ENCODE data around the gene COL9A3.

Gene COL9A3

GRCh38 chr20:62800314-62801259, 16.3 kb upstream of the COL9A3 start:
- TF ChIP-seq, protein P1, sequence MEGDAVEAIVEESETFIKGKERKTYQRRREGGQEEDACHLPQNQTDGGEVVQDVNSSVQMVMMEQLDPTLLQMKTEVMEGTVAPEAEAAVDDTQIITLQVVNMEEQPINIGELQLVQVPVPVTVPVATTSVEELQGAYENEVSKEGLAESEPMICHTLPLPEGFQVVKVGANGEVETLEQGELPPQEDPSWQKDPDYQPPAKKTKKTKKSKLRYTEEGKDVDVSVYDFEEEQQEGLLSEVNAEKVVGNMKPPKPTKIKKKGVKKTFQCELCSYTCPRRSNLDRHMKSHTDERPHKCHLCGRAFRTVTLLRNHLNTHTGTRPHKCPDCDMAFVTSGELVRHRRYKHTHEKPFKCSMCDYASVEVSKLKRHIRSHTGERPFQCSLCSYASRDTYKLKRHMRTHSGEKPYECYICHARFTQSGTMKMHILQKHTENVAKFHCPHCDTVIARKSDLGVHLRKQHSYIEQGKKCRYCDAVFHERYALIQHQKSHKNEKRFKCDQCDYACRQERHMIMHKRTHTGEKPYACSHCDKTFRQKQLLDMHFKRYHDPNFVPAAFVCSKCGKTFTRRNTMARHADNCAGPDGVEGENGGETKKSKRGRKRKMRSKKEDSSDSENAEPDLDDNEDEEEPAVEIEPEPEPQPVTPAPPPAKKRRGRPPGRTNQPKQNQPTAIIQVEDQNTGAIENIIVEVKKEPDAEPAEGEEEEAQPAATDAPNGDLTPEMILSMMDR (IDR thresholded peaks at IDR 0.05; ENCODE audit: low read length): no peak
- TF ChIP-seq EZH2 (optimal IDR thresholded peaks at IDR 0.05; ENCODE audit: low read depth, low read length) (no peak), EZH2phosphoT487 (IDR thresholded peaks at IDR 0.05; ENCODE audit: low read length) (no peak)
- Histone ChIP-seq H3K36me3 (replicated peaks; ENCODE audit: insufficient read depth, low read length) (no peaks in the 10 kb centered on the region; the same call in 1 of the 2 replicates), H3K9me2 (replicated peaks; ENCODE audit: insufficient read depth, low read length) (no peaks in the 10 kb centered on the region), H3K9me3 (replicated peaks; ENCODE audit: insufficient read depth, low read length) (no peaks in the 10 kb centered on the region), H3K9ac (ENCODE audit: low read length) (no peak overlapping the region), H3K4me3 (ENCODE audit: low read length) (no peak overlapping the region), H3F3A (ENCODE audit: insufficient read depth, low read length) (peaks cover 5% of the 10 kb centered on the region), H3K4me2 (ENCODE audit: low read depth, low read length) (no peak overlapping the region), H3K27ac (ENCODE audit: low read length) (no peak overlapping the region), H3K27me3 (replicated peaks; ENCODE audit: insufficient read depth, low read length) (no peaks in the 10 kb centered on the region), H3K79me2 (ENCODE audit: low read length) (peaks cover 13% of the 10 kb centered on the region), H4K20me1 (ENCODE audit: insufficient read depth, low read length) (no peaks in the 10 kb centered on the region), H2AFZ (ENCODE audit: low read length) (no peak overlapping the region), H3K4me1 (ENCODE audit: low read length) (peaks cover 8% of the 10 kb centered on the region; the same call in 1 of the 2 replicates)
- no peak for DNase-seq

GRCh38 chr20:62801284-62802010, 15.4 kb upstream of the COL9A3 start:
- H3K27me3 ChIP-seq (replicated peaks; ENCODE audit: insufficient read depth, low read length): no peaks in the 10 kb centered on the region
- no peak overlapping the region for H3K27ac ChIP-seq (ENCODE audit: low read length)
- H3K4me3 ChIP-seq (ENCODE audit: low read length): no peak overlapping the region
- no peaks in the 10 kb centered on the region for H4K20me1 ChIP-seq (ENCODE audit: insufficient read depth, low read length)
- no peak overlapping the region for H3K9ac ChIP-seq (ENCODE audit: low read length)
- no peaks in the 10 kb centered on the region; the same call in 1 of the 2 replicates for H3K36me3 ChIP-seq (replicated peaks; ENCODE audit: insufficient read depth, low read length)
- TF ChIP-seq EZH2 (optimal IDR thresholded peaks at IDR 0.05; ENCODE audit: low read depth, low read length): no peak
- TF ChIP-seq, protein P1 (IDR thresholded peaks at IDR 0.05; ENCODE audit: low read length): no peak
- TF ChIP-seq EZH2phosphoT487 (IDR thresholded peaks at IDR 0.05; ENCODE audit: low read length): no peak
- H3K9me2 ChIP-seq (replicated peaks; ENCODE audit: insufficient read depth, low read length): no peaks in the 10 kb centered on the region
- H3K4me1 ChIP-seq (ENCODE audit: low read length): peaks cover 14% of the 10 kb centered on the region; the same call in 1 of the 2 replicates
- H3K4me2 ChIP-seq (ENCODE audit: low read depth, low read length): no peak overlapping the region
- H3F3A ChIP-seq (ENCODE audit: insufficient read depth, low read length): no peaks in the 10 kb centered on the region
- H3K9me3 ChIP-seq (replicated peaks; ENCODE audit: insufficient read depth, low read length): no peaks in the 10 kb centered on the region
- no peak for DNase-seq
- no peak overlapping the region for H2AFZ ChIP-seq (ENCODE audit: low read length)
- peaks cover 22% of the 10 kb centered on the region for H3K79me2 ChIP-seq (ENCODE audit: low read length)

GRCh38 chr20:62802026-62802712, 14.7 kb upstream of the COL9A3 start:
- no peaks in the 10 kb centered on the region for H3K9me3 ChIP-seq (replicated peaks; ENCODE audit: insufficient read depth, low read length)
- H3F3A ChIP-seq (ENCODE audit: insufficient read depth, low read length): no peaks in the 10 kb centered on the region
- H3K9ac ChIP-seq (ENCODE audit: low read length): no peak overlapping the region
- no peak overlapping the region for H3K27ac ChIP-seq (ENCODE audit: low read length)
- peaks cover 10% of the 10 kb centered on the region; the same call in 1 of the 2 replicates for H3K4me1 ChIP-seq (ENCODE audit: low read length)
- peaks cover 26% of the 10 kb centered on the region for H3K79me2 ChIP-seq (ENCODE audit: low read length)
- no peak overlapping the region for H3K4me2 ChIP-seq (ENCODE audit: low read depth, low read length)
- no peak overlapping the region for H2AFZ ChIP-seq (ENCODE audit: low read length)
- no peaks in the 10 kb centered on the region for H3K9me2 ChIP-seq (replicated peaks; ENCODE audit: insufficient read depth, low read length)
- no peak overlapping the region for H3K4me3 ChIP-seq (ENCODE audit: low read length)
- TF ChIP-seq, protein P1 (IDR thresholded peaks at IDR 0.05; ENCODE audit: low read length): no peak
- no peak for TF ChIP-seq EZH2 (optimal IDR thresholded peaks at IDR 0.05; ENCODE audit: low read depth, low read length)
- no peak for TF ChIP-seq EZH2phosphoT487 (IDR thresholded peaks at IDR 0.05; ENCODE audit: low read length)
- no peaks in the 10 kb centered on the region for H4K20me1 ChIP-seq (ENCODE audit: insufficient read depth, low read length)
- H3K36me3 ChIP-seq (replicated peaks; ENCODE audit: insufficient read depth, low read length): no peaks in the 10 kb centered on the region; the same call in 1 of the 2 replicates
- no peak for DNase-seq
- H3K27me3 ChIP-seq (replicated peaks; ENCODE audit: insufficient read depth, low read length): no peaks in the 10 kb centered on the region

Measured in MM.1S (cell line).